ENCODE measurements around the gene ATF6. TPM values are rescaled to one million over a fixed set of nuclear protein-coding genes. Genes with fewer than 3 reads are reported as not detected.

ATF6 gene
- total RNA-seq, 4 donors from 2014 or later, result 26.1 to 35.4 (median 32.3) TPM

DNA sequence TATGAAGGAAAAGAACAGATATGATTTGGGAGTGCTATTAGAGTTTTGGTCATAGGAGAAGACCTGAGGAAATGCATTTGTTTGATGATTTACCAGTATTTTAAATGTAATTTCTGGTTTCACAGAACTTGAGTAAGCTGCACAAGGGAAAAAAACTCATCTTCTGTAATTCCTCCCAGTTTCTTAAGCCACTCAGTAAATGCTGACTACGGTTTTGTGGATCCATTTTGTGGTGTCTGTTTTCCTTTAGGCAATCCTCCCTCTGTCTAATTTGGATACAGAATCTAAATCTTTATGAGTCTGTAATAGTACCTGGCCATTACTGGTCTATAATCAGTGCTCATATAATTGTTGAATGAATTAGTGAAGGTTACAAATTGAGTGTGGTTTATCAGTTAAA is 185.5 kb downstream of the ATF6 start:
- no peaks in the 10 kb centered on the region for H3K27me3 ChIP-seq
- H3K36me3 ChIP-seq, result no peaks in the 10 kb centered on the region
- TF ChIP-seq POLR2A (IDR thresholded peaks at IDR 0.05) (no peak), EP300 (IDR thresholded peaks at IDR 0.05) (no peak)
- TF ChIP-seq, protein P1, sequence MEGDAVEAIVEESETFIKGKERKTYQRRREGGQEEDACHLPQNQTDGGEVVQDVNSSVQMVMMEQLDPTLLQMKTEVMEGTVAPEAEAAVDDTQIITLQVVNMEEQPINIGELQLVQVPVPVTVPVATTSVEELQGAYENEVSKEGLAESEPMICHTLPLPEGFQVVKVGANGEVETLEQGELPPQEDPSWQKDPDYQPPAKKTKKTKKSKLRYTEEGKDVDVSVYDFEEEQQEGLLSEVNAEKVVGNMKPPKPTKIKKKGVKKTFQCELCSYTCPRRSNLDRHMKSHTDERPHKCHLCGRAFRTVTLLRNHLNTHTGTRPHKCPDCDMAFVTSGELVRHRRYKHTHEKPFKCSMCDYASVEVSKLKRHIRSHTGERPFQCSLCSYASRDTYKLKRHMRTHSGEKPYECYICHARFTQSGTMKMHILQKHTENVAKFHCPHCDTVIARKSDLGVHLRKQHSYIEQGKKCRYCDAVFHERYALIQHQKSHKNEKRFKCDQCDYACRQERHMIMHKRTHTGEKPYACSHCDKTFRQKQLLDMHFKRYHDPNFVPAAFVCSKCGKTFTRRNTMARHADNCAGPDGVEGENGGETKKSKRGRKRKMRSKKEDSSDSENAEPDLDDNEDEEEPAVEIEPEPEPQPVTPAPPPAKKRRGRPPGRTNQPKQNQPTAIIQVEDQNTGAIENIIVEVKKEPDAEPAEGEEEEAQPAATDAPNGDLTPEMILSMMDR (IDR thresholded peaks at IDR 0.05), result no peak
- no peaks in the 10 kb centered on the region for H3K9me3 ChIP-seq
- WGBS, 2 donors, result 86 to 97% methylated on average over 1 of the region's 1 CpG
- H3K4me3 ChIP-seq, result no peak overlapping the region
- H3K27ac ChIP-seq, result no peak overlapping the region
- DNase-seq (ENCODE audit: low spot score in 2 of 2), result no peak
- H3K4me1 ChIP-seq, result peaks cover 0 to 47% (median 12%) of the 10 kb centered on the region in 4 donors

DNA sequence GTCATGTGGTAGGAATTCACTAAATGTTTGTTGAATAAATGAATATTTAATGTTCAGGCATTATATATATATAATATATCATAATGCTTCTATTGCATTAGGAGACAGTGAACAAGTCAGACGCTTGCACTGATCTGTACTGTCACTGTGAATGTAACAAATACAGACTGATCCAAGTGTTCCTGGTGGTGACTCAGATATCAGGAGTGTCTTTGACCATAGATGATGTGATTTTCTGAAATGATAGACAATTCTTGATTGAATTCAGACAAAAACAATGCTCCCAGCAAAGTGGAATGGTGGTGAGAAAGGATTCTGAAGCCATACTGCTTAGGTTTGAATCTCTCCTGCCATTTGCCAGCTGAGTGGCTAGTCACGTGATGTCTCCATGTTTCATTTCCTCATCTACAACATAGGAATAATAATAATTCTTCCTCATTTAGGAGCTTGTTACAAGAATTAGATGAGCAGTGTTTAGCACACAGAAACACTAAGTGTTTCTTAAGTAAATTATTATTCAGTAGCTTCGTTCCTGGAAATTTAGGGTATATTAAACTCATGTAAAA is 186.6 kb downstream of the ATF6 start:
- WGBS, 2 donors, result 86 to 87% methylated on average over 3 of the region's 3 CpGs
- Histone ChIP-seq H3K4me1 (peaks cover 0 to 54% (median 12%) of the 10 kb centered on the region in 4 donors), H3K4me3 (no peak overlapping the region), H3K9me3 (no peaks in the 10 kb centered on the region), H3K27ac (no peak overlapping the region), H3K36me3 (no peaks in the 10 kb centered on the region), H3K27me3 (no peaks in the 10 kb centered on the region)
- no peak for TF ChIP-seq EP300 (IDR thresholded peaks at IDR 0.05)
- TF ChIP-seq, protein P1 (IDR thresholded peaks at IDR 0.05), result no peak
- no peak for TF ChIP-seq POLR2A (IDR thresholded peaks at IDR 0.05)
- no peak for DNase-seq (ENCODE audit: low spot score in 2 of 2)

- TF ChIP-seq EP300 (IDR thresholded peaks at IDR 0.05) (no peak), POLR2A (IDR thresholded peaks at IDR 0.05) (no peak)
- TF ChIP-seq, protein P1 (IDR thresholded peaks at IDR 0.05), result no peak
- Histone ChIP-seq H3K4me1 (peaks cover 0 to 56% (median 12%) of the 10 kb centered on the region in 4 donors), H3K36me3 (peaks cover 0 to 4% (median 0%) of the 10 kb centered on the region in 3 donors), H3K27me3 (no peaks in the 10 kb centered on the region), H3K27ac (peak overlapping the region in 2 of 4 donors; percentile 30 to 58), H3K9me3 (no peaks in the 10 kb centered on the region), H3K4me3 (no peak overlapping the region)
- no peak for DNase-seq (ENCODE audit: low spot score in 2 of 2)
- WGBS, 2 donors, result 77 to 80% methylated on average over 5 of the region's 5 CpGs
Measured at GRCh38 chr1:161953256-161953920, 187.3 kb downstream of the ATF6 start.

DNA sequence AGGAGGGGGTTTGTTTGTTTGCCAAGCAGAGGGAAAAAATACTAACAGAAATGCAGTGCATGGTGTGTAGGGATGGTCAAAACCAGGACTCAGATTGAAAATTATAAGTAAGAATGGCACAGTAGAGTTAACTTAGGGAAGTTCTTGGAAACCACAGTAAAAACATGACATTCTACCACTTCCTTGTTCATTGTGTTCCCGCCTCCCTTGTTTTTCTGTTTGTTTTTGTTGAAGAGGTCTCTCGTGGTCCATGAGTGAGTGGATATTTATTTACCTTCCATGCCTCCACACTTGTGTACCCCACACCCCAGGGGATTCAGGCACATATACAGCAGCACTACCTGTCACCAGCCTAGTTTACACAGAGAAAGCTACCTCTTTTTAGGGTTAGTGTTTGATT is 187.9 kb downstream of the ATF6 start:
- DNase-seq (ENCODE audit: low spot score in 2 of 2), result no peak
- Histone ChIP-seq H3K9me3 (no peaks in the 10 kb centered on the region), H3K27ac (peak overlapping the region in 3 of 4 donors; percentile 17 to 58 (median 30)), H3K36me3 (peaks cover 0 to 11% (median 0%) of the 10 kb centered on the region in 3 donors), H3K4me1 (peaks cover 0 to 52% (median 12%) of the 10 kb centered on the region in 4 donors), H3K4me3 (no peak overlapping the region), H3K27me3 (no peaks in the 10 kb centered on the region)
- no peak for TF ChIP-seq EP300 (IDR thresholded peaks at IDR 0.05)
- TF ChIP-seq, protein P1 (IDR thresholded peaks at IDR 0.05), result no peak
- TF ChIP-seq POLR2A (IDR thresholded peaks at IDR 0.05), result no peak
- 7 to 11% methylated on average over 2 of the region's 2 CpGs for WGBS, 2 donors

- Histone ChIP-seq H3K4me1 (peaks cover 0 to 48% (median 12%) of the 10 kb centered on the region in 4 donors), H3K27ac (peak overlapping the region in 3 of 4 donors; percentile 17 to 58 (median 30)), H3K36me3 (peaks cover 0 to 13% (median 0%) of the 10 kb centered on the region in 3 donors), H3K9me3 (no peaks in the 10 kb centered on the region), H3K27me3 (no peaks in the 10 kb centered on the region), H3K4me3 (no peak overlapping the region)
- TF ChIP-seq, protein P1 (IDR thresholded peaks at IDR 0.05), result no peak
- no peak for TF ChIP-seq EP300 (IDR thresholded peaks at IDR 0.05)
- TF ChIP-seq POLR2A (IDR thresholded peaks at IDR 0.05), result no peak
- DNase-seq (ENCODE audit: low spot score in 2 of 2), result no peak
Measured at GRCh38 chr1:161954466-161954865, 188.3 kb downstream of the ATF6 start.
